ENCODE measurements around the gene ZNF232.
A peak's percentile ranks its signal among the peaks of the same experiment; 100 is the strongest.
"Not testable (repeated sequence)": the region's sequence is repeated elsewhere in the genome, so short reads cannot be mapped to it uniquely, and the experiment has no call there.

ZNF232 gene

DNA sequence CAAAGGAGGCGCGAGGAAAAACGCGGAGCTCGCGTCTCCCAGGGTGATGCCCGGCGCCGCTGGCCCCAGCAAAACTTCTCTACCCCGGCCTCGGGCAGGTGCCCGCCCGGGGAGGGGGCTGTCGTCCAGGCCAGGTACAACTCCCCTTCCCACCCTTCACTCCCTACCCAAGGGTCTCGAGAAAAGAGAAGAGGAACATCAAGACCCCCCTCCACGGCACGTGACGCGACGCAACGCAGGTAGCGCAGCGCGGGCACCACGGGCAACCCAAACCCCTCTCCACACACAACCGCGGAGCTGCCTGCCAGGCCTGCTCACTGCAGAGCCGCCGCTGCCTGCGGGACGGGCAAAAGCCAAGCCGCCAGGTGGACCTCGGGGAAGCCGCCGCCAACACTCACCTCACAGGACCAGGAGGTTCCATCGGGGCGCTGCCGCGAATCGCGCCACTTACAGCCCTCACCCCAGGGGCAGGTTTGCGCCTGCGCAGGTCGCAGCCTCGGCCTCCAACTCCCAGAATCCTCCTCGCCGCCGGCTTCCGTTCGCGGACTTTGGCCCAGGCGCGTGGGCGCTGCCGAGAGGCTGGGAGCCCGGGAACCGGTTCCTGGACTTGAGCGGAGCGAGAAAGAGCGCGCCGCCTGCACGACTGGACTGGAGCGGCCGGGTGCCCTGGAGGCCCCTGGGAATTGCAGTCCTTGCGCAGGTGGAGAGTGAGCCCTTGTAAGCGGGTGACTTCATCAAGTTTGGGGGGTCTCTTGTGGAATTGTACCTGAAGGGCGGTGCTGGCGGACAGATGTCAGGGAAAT lies at the start of gene ZNF232:
TSS of gene ZNF232 (minus strand) at position 477 of the 803 bp plus-strand sequence. CDS start at position 421, 56 bp downstream.
- 0 out of 2 replicates have a peak, but pooled peaks cover 6% of the 10 kb centered on the region for H3K9me3 ChIP-seq (ENCODE audit: low read depth, low read length)
- TF ChIP-seq FOXP2 (optimal IDR thresholded peaks at IDR 0.05; ENCODE audit: control extremely low read depth, extremely low read length, insufficient read depth) (no peak), POLR2AphosphoS5 (IDR thresholded peaks at IDR 0.05; ENCODE audit: borderline replicate concordance, low read depth, low read length) (peak; percentile 80; the same call in 1 of the 2 replicates), EZH2 (IDR thresholded peaks at IDR 0.05) (no peak)
- H3K9ac ChIP-seq (ENCODE audit: insufficient read length): peak within 1 kb of the TSS; percentile 81
- peaks cover 53% of the 10 kb centered on the region for H3K36me3 ChIP-seq (ENCODE audit: insufficient read depth, low read length)
- H3K27ac ChIP-seq: no peak within 1 kb of the TSS
- peak within 1 kb of the TSS; percentile 88 for H3K4me3 ChIP-seq
- peak; percentile 12 for DNase-seq (ENCODE audit: low read depth, low spot score)

DNA sequence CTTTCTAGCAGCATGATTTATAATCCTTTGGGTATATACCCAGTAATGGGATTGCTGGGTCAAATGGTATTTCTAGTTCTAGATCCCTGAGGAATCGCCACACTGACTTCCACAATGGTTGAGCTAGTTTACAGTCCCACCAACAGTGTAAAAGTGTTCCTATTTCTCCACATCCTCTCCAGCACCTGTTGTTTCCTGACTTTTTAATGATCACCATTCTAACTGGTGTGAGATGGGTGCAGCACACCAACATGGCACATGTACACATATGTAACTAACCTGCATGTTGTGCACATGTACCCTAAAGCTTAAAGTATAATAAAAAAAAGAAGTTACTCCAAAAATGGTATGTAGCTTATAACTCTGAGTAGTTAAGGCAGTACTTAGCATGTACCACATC lies 49.0 kb upstream of the ZNF232 start:
- H3K36me3 ChIP-seq (ENCODE audit: insufficient read depth, low read length); H3K9me3 ChIP-seq (ENCODE audit: low read depth, low read length); H3K27ac ChIP-seq; H3K4me3 ChIP-seq; DNase-seq (ENCODE audit: low read depth, low spot score); H3K9ac ChIP-seq (ENCODE audit: insufficient read length): not testable (repeated sequence)

DNA sequence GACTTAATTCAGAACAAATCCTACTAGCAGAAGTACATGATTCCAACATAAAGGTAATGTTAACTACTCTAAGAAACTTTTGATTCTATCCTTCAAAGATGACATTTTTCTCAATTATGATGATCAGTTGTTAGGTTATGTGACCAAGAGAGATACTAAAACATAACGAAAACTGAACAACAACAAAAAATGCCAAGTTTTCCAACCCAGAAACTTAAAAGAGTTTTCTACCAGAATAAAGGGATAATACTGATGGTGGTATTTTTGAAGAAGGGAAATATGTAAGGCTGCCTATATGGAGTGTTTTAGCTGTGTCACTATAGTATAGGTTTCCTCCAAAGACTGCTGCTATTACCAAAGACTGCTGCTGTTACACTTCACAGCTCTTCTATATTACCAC lies 34.4 kb upstream of the ZNF232 start:
- H3K4me3 ChIP-seq; H3K36me3 ChIP-seq (ENCODE audit: insufficient read depth, low read length); H3K27ac ChIP-seq; H3K9me3 ChIP-seq (ENCODE audit: low read depth, low read length); H3K9ac ChIP-seq (ENCODE audit: insufficient read length); DNase-seq (ENCODE audit: low read depth, low spot score): not testable (repeated sequence)

DNA sequence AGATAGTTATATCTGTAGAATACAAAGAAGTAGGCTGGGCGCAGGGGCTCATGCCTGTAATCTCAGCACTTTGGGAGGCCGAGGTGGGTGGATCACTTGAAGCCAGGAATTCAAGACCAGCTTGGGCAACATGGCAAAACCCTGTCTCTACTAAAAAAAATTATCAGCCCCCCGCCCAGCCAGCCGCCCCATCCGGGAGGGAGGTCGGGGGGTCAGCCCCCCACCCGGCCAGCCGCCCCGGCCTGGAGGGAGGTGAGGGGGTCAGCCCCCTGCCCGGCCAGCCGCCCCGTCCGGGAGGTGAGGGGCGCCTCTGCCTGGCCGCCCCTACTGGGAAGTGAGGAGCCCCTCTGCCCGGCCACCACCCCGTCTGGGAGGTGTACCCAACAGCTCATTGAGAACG lies 31.2 kb upstream of the ZNF232 start:
- H3K9me3 ChIP-seq (ENCODE audit: low read depth, low read length); H3K27ac ChIP-seq: not testable (repeated sequence)

DNA sequence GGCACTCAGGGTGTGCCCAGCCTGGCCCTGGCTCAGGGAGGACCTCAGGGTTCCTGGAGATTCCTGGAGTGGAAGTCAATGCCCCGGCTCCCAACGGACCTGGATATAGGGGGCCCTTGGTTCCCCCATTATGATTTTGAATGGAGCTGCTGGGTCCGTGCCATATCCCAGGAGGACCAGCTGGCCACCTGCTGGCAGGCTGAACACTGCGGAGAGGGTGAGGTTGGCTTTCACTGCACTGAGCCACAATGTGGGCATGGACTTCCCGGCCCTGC lies 27.7 kb upstream of the ZNF232 start:
- no peak for DNase-seq (ENCODE audit: low read depth, low spot score)
- TF ChIP-seq POLR2AphosphoS5 (IDR thresholded peaks at IDR 0.05; ENCODE audit: borderline replicate concordance, low read depth, low read length) (no peak), EZH2 (IDR thresholded peaks at IDR 0.05) (no peak), FOXP2 (optimal IDR thresholded peaks at IDR 0.05; ENCODE audit: control extremely low read depth, extremely low read length, insufficient read depth) (no peak)
- H3K9ac ChIP-seq (ENCODE audit: insufficient read length): no peak overlapping the region
- no peak overlapping the region for H3K4me3 ChIP-seq
- no peaks in the 10 kb centered on the region for H3K36me3 ChIP-seq (ENCODE audit: insufficient read depth, low read length)
- H3K27ac ChIP-seq: no peak overlapping the region
- H3K9me3 ChIP-seq (ENCODE audit: low read depth, low read length): no peaks in the 10 kb centered on the region

More for the DNA sequence above, 31.2 kb upstream of the ZNF232 start:
- not testable (repeated sequence) for H3K36me3 ChIP-seq (ENCODE audit: insufficient read depth, low read length); H3K4me3 ChIP-seq; H3K9ac ChIP-seq (ENCODE audit: insufficient read length); DNase-seq (ENCODE audit: low read depth, low spot score)

DNA sequence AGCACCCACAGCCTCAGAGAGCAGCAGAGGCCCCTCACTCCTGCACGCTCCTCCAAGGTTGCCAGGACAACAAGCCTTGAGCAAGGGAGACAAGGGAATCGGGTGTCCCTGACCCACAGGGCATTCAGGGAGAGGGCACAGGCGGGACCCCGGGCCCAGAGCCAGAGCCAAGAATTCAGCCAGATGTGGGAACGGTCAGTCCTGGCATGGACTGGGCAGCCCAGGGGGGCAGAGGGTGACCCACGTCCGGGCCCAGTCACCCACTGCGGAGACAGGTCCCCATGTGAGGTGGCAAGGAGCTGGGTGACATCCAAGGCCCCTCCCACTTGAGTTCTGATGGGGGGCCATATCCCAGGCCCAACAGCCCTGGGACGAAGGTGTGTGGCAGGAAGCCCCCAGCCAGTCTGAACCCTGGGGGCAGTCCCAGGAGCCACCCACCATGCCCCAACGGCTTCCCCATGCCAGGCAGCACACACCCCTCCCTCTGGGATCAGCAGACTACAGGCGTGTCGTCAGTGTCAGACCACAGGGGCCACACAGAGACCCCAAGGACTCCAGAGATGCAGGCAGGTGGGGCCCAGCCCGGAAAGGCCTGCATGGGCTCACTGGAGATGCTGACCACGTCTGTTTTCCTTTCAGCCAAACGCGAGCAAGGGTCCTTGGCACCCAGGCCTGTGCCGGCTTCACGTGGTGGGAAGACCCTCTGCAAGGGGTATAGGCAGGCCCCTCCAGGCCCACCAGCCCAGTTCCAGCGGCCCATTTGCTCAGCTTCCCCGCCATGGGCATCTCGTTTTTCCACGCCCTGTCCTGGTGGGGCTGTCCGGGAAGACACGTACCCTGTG lies 27.2 kb upstream of the ZNF232 start:
- no peak for DNase-seq (ENCODE audit: low read depth, low spot score)
- TF ChIP-seq EZH2 (IDR thresholded peaks at IDR 0.05): no peak
- no peak for TF ChIP-seq FOXP2 (optimal IDR thresholded peaks at IDR 0.05; ENCODE audit: control extremely low read depth, extremely low read length, insufficient read depth)
- no peak for TF ChIP-seq POLR2AphosphoS5 (IDR thresholded peaks at IDR 0.05; ENCODE audit: borderline replicate concordance, low read depth, low read length)
- no peaks in the 10 kb centered on the region for H3K9me3 ChIP-seq (ENCODE audit: low read depth, low read length)
- H3K9ac ChIP-seq (ENCODE audit: insufficient read length): no peak overlapping the region
- no peak overlapping the region for H3K27ac ChIP-seq
- H3K4me3 ChIP-seq: no peak overlapping the region
- H3K36me3 ChIP-seq (ENCODE audit: insufficient read depth, low read length): no peaks in the 10 kb centered on the region

DNA sequence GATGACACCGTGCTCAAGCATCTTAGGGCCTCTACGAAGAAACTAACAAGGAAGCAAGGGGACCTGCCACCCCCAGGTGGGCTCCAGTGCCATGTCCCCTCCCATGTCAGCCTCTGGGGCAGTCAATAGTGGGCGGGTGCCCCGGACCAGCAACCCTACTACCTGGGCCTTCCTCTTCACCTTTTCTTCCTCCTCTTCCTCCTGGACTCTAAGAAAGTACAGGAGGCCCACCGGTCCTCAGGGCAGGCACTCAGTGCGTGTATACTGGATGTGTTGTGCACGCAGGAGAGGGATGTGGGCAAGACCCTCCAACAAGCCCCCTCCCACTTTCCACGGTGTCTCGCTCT lies 26.5 kb upstream of the ZNF232 start:
- not testable (repeated sequence) for DNase-seq (ENCODE audit: low read depth, low spot score); H3K36me3 ChIP-seq (ENCODE audit: insufficient read depth, low read length); H3K27ac ChIP-seq; H3K9me3 ChIP-seq (ENCODE audit: low read depth, low read length); H3K9ac ChIP-seq (ENCODE audit: insufficient read length); H3K4me3 ChIP-seq

DNA sequence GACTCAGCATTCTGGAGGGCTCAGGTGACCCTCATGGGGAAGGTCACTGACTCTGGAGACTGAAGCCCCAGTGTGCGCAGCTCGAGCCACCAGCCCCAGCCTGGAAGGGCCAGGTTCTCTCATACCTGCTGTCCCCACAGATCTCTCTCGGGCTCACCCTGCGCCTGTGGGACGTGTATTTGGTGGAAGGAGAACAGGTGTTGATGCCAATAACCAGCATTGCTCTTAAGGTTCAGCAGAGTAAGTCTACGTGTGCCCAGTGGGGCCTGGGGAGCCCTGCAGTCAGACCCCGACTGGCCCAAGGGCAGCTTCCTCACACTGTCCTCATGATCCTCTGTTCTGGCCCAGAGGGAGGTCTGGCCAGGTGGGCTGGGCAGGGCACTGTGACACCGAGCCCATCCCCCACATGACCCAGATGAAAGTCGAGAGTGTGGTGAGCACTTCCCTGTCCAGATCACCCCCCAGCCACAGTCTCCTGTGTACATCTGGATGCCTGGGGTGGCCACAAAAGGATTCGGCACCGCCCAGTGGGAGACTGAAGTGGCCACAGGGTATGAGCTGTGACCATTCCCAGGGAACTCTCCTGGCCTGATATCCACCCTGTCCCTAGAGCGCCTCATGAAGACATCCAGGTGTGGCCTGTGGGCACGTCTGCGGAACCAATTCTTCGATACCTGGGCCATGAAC lies 26.0 kb upstream of the ZNF232 start:
- not testable (repeated sequence) for H3K9ac ChIP-seq (ENCODE audit: insufficient read length); H3K4me3 ChIP-seq; DNase-seq (ENCODE audit: low read depth, low spot score); H3K27ac ChIP-seq; H3K9me3 ChIP-seq (ENCODE audit: low read depth, low read length); H3K36me3 ChIP-seq (ENCODE audit: insufficient read depth, low read length)

DNA sequence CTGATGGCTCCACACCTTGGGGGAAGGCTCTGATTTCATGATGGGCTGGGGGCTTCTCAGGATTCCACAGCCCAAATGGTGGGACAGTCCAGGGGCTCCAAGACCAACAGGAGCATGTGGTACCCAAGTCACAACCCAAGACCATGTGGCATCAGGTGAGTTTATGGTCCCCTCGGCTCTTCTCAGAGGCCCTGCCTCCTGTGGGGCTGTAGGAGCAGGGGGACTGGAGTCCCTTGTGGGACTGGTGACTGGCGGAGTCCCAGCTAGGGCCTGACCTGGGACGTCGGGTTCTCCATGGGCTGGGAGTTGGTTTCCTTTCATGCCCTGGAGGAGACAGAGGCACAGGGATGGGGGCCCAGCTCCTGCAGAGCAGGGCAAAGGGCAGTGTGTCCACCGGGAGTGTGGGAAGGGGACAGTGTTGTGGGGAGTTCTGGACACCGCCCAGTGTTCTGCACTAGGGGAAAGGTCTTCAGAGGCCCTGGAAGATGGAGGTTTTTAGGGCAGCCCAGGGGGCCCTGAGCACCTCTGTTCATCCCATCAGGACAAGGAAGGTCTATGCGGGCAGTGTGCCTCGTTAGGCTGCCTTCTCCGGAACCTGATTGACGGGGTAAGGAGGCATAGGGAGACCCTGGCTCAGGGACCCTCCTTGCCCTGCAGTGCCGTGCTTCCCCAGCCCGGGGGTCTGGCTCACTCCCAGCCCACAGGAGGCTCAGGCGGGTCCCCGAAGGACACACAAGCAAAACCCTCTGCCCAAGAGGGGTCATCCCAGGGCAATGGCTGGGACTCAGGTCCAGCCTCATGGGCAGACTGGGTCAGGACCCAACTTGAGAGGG lies 25.1 kb upstream of the ZNF232 start:
- H3K27ac ChIP-seq; H3K9me3 ChIP-seq (ENCODE audit: low read depth, low read length); DNase-seq (ENCODE audit: low read depth, low spot score); H3K9ac ChIP-seq (ENCODE audit: insufficient read length); H3K4me3 ChIP-seq; H3K36me3 ChIP-seq (ENCODE audit: insufficient read depth, low read length): not testable (repeated sequence)
